Frontal cortex (tissue), 4 donors: ENCODE results near the gene MADD. TPM values are rescaled to one million over a fixed set of nuclear protein-coding genes. Genes with fewer than 3 reads are reported as not detected.
A peak's percentile ranks its signal among the peaks of the same experiment; 100 is the strongest.

Experiments used
- DNase-seq, 2 donors: peaks; one replicate each; pipeline ENCODE4 v3.0.0; 2012; ENCODE audit warnings: low spot score in 2 of 2
- FAIRE-seq: peaks from 2 replicates; lab custom pipeline; 2012; peaks lifted over from hg19 to GRCh38; lab: Jason Lieb, UNC
- total RNA-seq: library from RNA; depleted of rRNA; stranded (reverse); fragments of >200 nt; gene quantifications from one replicate; pipeline ENCODE4 v1.2.3, GENCODE V29; 2014
- donor health status: control.
- donor health status: control.
- donor health status: control.

MADD gene
- total RNA-seq, 1 donor from 2014 or later, result 53.8 TPM

DNA sequence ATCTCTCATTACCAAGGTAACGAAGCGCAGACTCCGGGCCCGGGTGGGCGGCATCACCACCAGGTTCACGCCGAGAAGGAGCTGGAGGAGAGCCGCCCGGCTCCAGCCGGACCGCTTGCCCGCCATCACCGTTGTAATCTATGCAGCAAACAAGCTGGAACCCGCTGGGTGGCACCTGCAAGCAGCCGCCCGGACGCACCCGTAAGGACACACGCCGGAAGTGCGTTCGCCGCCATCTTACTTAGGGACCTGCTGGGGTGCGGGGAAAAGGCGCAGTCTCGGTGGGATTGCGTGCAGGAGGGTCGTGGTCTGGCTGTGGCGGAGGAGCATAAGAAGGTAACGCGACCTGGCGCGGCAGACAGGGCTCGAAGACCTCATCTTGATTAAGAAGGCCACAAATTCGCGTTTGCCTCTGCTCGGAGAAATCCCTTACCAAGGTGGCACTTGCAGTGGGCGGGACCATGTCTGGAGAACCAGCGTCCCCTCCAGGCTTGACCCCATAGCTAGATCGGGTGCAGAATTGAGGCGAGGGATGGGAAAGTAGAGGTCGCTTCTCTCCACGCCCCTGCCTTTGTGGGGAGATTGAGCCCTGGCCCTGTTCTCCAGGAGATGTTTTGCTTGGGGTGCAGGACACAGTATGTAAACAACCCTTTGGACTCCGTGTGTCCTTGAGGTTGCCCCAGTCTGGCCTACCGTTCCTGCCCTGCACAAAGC lies 21.1 kb upstream of the MADD start, which contains the start of gene ACP2:
Gene ACP2 (minus strand): TSS at position 151 of the 714 bp plus-strand sequence. CDS start 25 bp downstream, at position 126.
- FAIRE-seq (no peak), DNase-seq (peak; percentile 63 to 82)

DNA sequence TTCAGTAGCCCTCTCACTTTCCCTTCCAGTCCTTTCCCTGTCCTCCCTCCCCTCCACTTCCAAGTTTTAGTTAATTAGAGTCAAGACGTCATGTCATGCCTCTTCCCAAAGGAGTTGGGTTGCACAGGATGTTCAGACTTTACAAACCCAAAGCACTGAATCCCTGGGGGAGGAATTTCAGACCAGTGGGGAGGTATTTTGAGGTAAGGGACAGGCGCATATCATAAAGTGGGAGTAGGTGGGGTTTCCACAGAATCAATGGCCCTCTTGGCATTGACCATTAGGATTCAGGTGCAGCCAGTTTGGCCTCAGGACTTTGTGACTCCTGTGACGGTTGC lies 20.6 kb upstream of the MADD start:
- DNase-seq (no peak), FAIRE-seq (no peak)

DNA sequence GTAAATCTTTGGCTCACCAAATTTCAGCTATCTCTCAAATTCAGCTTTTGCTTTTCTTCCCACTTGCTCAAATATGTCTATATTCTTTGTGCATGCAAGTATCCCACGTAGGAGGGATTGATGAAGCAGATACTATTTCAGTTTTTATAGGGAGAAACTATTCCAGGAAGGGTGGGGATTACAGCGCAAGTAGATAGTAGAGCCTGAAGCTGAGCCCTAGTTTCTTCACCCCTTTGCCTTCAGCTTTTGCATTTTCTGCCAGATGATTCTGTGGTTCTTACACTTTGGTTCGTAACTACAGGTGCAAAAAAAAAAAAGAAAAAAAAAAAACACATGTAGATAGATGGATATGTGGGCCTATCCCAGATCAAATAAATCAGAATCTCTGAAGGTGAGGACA lies 18.2 kb upstream of the MADD start:
- FAIRE-seq, result no peak
- no peak for DNase-seq

DNA sequence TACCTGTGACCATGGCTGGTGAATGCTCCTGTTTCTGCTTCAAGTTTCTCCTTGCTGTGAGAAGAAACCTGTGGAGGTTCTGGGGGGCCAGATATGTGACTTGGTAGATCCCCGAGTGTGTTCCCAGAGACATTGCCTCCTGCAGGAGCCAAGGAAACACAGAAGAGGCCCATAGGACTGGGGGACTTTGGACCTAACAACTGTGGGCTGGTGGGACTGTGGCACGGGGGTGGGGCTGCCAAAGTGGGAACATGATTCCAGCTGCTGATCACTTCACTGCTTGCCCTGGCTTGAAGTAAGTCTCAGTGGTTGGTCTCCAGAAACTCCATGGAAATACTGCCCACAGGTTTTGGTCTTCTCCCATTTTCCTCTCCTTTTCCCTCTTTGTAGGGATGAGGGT lies 16.3 kb upstream of the MADD start:
- FAIRE-seq, result no peak
- no peak for DNase-seq

DNA sequence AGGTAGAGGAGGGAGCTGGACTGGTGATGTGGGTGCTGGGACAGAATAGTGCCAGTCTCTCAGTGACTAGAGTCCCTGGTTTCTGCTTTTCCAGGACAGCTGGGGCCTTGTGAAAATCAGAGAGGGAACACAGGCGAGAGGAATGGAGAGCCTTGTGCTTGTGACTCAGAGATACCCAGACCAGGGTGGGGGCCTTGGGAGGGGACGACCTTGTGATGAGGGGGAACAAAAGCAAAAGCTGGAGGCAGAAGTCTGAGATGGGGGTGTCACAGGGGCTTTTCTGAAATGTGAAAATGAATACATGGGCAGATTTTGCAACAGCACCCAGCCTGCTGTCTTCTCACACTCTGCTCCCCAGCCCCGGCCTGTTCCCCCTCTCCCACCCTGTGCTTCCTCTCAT lies 15.5 kb upstream of the MADD start:
- DNase-seq, result no peak
- no peak for FAIRE-seq

DNA sequence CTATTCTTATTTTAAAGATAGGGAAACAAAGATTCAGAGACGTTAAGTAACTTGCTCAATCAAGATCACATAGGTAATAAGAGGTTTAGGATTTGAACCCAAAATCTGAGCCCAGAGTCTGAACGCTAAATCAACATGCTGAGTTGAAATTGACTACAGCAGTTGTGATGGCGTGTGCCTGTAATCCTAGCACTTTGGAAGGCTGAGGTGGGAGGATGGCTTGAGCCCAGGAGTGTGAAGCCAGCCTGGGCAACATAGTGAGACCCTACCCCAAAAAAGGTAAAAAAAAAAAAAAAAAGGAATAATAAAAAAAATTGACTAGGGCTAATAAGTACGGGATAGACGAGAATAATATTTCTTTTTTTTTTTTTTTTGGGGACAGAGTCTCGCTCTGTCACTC lies 13.6 kb upstream of the MADD start:
- FAIRE-seq (no peak), DNase-seq (no peak)

DNA sequence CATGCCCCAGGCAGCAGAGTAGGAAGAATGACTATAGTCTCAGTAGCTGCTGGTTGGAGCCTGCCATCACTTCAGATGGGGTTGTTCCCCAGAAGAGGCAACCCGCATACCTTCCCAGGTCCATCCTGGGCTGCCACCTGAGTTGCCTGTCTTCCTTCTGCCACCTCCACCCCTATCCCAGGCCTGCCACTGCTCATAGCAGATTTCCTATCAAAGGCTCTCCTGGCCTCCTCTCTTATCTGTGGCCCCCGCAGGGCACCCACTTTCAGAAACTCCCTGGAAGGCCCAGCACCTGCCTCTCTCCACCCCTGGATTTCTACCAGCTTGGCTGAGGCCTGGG lies 12.8 kb upstream of the MADD start:
- DNase-seq (no peak), FAIRE-seq (no peak)

DNA sequence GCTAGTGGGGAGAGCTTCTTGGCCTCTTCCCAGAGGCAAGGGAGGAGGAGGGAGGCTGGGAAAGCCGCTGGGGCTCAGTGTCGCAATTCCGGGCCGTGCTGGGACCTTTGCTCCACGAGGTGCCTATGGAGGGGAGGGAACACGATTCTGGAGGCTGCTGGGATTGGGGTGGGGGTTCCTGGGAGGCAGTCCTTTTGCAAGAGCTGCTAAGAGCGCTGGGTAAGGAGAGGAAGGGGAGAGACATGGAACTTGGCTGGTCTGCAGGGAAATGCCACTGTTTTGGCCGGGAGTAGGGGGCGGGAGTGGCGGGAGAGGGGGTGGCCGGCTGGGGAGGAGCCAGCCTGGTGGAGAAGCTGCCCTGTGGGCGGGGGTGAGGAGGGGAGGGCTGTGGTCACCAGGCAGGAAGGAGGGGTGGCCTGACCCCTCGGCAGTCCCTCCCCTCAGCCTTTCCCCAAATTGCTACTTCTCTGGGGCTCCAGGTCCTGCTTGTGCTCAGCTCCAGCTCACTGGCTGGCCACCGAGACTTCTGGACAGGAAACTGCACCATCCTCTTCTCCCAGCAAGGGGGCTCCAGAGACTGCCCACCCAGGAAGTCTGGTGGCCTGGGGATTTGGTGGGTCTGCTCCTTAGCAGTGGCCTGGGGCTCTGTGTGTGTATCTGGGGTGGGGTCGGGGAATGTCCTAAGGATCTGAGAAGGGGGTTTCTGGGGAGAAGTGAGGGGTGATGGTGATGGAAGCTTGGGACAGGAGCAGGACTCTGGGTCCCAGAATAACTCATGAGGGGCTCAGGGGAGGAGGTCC lies 12.2 kb upstream of the MADD start, which contains the start of gene NR1H3:
Gene NR1H3 (plus strand): TSS at position 480 of the 800 bp plus-strand sequence. CDS start 1,221 bp downstream, outside the sequence.
- FAIRE-seq (no peak), DNase-seq (peak in 1 of 2 donors; percentile 55)

DNA sequence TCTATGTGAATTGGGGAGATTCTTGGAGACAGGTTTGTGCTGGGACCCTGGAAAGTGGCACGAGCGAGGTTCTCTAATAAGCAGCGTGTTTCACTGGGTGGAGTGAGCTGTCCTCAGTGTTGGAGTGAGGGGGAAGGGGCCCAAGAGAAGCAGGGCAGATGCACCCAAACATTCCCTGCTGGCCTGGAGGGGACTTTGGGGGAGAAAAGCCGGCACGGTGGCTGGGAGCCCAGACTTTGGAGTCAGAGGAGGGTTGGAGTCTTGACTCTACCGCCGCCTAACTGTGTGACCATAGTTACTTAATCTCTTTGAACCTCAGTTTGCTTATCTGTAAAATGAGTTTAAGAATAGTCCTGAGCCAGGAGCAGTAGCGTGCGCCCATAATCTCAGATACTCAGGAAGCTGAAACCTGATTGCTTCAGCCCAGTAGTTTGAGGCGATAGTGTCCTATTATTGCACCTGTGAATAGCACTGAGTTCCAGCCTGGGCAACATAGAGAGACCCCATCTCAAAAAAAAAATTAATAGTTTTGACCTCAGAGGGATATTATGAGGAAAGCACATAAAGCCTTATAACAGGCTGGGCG lies 11.5 kb upstream of the MADD start:
- no peak for DNase-seq
- FAIRE-seq, result no peak

DNA sequence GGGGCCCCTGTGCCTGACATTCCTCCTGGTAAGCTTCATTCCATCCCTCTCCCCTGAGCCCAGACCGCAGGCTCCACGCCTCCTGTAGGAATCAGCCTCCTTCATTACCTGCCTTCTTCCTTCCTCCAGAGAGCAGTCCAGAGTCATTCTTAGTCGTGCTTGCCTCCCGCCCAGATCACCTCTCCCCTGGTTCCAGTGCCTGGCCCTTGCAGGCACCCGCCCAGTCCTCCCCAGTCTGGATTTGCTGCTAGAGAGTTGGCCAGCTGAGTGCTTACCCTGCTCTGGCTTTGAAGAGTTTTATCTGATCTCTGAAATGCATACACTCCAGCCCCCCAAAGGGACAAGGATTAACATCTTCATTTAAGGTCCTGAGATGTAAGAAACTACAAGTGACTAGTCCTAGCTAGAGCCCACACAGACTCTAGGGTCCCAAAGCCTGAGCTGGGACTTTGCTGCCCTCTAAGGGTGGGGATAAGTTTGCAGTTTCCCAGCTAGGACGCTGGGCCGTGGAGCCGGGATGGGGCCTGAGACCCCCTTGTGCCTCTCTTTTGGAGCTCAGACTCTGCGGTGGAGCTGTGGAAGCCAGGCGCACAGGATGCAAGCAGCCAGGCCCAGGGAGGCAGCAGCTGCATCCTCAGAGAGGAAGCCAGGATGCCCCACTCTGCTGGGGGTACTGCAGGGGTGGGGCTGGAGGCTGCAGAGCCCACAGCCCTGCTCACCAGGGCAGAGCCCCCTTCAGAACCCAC lies 10.5 kb upstream of the MADD start:
- FAIRE-seq, result no peak
- no peak for DNase-seq

DNA sequence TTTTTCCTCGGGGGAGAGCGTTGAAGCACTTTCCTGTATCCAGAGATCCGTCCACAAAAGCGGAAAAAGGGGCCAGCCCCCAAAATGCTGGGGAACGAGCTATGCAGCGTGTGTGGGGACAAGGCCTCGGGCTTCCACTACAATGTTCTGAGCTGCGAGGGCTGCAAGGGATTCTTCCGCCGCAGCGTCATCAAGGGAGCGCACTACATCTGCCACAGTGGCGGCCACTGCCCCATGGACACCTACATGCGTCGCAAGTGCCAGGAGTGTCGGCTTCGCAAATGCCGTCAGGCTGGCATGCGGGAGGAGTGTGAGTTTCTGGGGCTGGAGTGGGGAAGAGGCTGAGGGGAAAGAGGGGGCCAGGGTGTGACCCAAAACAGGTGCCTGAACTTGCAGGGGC lies 9.6 kb upstream of the MADD start:
- FAIRE-seq (no peak), DNase-seq (no peak)

DNA sequence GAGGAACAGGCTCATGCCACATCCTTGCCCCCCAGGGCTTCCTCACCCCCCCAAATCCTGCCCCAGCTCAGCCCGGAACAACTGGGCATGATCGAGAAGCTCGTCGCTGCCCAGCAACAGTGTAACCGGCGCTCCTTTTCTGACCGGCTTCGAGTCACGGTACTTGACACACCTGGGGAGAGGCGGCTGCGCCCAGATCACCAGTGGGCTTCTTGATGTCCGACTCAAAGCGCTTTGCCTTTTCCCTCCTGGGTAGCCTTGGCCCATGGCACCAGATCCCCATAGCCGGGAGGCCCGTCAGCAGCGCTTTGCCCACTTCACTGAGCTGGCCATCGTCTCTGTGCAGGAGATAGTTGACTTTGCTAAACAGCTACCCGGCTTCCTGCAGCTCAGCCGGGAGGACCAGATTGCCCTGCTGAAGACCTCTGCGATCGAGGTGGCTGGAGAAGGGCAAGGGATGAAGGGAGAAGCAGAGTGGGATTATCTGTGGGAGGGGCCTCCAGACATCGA lies 8.6 kb upstream of the MADD start:
- FAIRE-seq (no peak), DNase-seq (no peak)

DNA sequence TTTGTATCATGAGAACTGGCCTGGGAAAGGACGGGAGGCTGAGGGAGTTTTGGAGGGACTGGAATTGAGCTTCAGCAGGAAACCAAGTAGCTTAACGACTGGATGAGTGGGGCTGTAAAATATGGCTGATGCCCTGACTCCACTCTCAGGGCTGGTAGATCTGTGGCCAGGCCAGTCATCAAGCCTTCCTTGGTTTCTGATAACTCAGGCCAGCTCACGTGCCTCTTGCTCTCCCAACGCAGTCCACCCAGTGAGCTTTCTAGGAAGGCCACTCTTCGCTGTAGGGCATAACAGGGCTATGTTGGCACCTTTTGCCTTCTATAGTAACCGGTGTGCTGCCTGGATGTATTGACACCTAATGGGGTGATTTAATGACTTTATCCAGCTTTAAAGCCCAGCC lies 5.8 kb upstream of the MADD start:
- no peak for FAIRE-seq
- DNase-seq, result no peak

DNA sequence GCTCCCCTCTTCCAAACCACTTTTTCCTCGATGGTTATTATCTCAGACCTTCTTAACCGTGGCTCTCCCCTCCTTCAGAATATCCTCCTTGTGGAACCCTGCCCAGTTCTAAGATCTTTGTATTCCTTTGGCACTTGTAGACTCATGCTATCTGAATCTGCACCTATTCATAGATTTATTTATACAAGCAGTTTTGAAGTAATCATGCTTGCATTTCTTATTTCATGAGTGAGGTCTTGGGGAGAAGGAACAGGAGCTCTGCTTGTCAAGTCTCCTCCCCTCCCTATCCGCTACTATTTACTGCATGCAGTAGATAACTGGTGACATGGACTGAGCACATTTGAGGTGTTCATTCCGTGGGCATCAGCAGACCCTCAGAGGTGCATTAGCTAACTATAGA lies 5.4 kb upstream of the MADD start:
- FAIRE-seq (no peak), DNase-seq (no peak)

DNA sequence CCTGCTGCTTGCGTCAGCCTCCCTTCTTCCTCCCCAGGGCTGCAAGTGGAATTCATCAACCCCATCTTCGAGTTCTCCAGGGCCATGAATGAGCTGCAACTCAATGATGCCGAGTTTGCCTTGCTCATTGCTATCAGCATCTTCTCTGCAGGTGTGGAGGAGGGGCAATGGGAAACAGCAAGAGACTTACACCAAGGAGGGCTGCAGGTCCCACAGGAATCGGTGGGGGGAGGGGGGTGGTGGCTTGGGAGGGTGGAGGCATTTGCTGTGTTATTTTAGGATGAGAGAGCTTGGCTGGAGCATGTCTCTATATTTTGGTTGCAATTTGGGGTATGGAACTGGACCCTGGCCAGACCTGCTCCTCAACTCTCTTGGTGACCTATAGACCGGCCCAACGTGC lies 2.1 kb upstream of the MADD start:
- no peak for FAIRE-seq
- DNase-seq, result no peak

DNA sequence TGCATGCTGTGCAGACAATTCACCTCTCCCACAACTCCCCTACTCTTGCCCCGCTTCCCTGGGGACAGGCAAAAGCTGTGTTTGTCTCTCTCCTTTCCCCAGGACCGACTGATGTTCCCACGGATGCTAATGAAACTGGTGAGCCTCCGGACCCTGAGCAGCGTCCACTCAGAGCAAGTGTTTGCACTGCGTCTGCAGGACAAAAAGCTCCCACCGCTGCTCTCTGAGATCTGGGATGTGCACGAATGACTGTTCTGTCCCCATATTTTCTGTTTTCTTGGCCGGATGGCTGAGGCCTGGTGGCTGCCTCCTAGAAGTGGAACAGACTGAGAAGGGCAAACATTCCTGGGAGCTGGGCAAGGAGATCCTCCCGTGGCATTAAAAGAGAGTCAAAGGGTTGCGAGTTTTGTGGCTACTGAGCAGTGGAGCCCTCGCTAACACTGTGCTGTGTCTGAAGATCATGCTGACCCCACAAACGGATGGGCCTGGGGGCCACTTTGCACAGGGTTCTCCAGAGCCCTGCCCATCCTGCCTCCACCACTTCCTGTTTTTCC lies 1.4 kb upstream of the MADD start:
- DNase-seq (no peak), FAIRE-seq (no peak)

DNA sequence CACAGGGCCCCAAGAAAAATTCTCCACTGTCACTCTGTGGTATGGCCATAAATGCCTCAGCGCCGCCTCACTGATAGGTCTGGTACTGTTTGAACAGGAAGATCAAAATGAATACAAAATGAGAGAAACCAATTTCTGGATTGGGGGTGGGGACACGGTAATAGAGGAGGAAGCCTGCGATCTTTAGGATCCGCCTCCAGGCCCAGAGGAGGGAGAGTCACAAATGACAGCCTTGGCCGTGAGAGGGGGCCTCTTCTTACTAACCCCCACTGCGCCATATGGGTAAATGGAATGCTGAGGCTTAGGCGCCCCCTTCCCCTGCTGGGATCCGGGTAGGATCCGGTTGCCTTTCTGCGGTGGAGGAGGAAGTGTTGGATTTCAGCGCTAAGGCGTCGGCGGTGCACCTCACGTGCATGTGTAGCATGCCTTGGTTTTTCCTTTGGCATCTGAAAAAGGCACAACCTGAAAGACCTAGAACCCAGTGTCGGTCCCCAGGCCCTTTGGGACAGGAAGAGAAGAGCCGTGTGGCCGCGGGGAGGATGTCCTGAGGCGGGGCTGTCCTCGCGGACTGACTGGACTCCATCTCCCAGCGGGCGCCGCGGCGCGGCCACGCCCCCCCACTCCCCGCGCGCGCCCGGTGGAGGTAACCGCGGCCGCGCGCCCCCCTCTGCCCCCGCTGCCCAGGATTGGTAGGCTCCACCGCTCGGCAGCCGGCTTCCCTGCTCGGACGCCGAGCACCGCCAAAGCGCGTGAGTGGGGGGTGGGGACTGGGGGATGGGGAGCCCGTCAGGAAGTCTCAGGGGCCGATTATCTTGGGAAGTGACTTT lies 718 bp upstream of the MADD start:
- FAIRE-seq, result no peak
- DNase-seq, result peak; percentile 93

DNA sequence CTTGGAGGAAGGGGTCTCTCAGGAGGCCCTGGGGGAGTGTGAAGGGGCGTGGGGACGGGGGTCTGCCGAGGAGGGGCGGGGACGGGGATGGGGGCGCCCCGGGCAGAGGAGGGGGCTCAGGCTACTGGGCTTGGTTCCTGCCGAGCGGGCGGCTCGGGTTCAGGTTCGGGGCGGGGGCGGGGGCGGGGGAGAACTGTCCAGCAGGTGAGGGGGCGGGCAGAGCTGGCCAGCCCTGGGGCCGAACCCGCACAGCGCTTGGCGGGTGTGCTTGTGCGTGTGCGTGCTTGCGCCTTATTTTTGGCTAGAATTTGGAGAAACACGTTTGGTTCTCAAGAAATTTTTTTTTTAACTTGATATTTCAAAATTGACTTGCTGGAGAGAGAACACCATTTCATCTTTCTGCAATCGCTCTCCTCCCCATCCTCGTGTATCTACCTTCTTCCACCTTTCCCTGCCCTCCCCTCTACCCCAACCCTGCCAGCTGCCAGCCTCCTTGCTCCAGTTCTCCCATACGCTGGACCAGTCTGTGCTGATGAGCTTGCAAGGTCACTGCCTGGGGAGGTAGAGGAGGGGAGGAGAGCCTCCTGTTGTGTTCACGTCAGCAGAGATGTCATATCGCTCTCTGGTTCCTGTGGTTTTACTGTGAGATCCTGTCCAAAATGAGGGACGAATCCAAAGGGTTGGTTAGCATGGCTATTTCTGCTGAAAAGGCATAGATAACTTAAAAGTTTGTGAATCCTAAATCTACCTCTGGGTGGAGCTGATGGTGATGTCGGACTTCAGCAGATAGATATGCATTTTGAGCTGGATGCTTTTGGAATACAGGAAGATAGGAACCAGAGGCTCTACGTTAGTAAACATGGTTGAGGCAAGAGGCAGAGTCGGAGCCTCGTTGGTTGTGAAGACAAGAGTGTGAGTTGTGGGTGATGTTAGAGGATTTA lies 668 bp downstream of the MADD start:
- DNase-seq, result peak in 1 of 2 donors; percentile 48
- FAIRE-seq, result no peak
